Hematopoietic multipotent progenitor cell treated with erythropoietin and hydrocortisone succinate and interleukin-3 and kit ligand, for 6 days (in vitro differentiated cells): ENCODE data around the gene CCDC187.
"Not testable (repeated sequence)": the region's sequence is repeated elsewhere in the genome, so short reads cannot be mapped to it uniquely, and the experiment has no call there.

Source experiments
- DNase-seq: peaks from one replicate; pipeline ENCODE4 v3.0.0-alpha.2; 2015

Gene CCDC187

DNA sequence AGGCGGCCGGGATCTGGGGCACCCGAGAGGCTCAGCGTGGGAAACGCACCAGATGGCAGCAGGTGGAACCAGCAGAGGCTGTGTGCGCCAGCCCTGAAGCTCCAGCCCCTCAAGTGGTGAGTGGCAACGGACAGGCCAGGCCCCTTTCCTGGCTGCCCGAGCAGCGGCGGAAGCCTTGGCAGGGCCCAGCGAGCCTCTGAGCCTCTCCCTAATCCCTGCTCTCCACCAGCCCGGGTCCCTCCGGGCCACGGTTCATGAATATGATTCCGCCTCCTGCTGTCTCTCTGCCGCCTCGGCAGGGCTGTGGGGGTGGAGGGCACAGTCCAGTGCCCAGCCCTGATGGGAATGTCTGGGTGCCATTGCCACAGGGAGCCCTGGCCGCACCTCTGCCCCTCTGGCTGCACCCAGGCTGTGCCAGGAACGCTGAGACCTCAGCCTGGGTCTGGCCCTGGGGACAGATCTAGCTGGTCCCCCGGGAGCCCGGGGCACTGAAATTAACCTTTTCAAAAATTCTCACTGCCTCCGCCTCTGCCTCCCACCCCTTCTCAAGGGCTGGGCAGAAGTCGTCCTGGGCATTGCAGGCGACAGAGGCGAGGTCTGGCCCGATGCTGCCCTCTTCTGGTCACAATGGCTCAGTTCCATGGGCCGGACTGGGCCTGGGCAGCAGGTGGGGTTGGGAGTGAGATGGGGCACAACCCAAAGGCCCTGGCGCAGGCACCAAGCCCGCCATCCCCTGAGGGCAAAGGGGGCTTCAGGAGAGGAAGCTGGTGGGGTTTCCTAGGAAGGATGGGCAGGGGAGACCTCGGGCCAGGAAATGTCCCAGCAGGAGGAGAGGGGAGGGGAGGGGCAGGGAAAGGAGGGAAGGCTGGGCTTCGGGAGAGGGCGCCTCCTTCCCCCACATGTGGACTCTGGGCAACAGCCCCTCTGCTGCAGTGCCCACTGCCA, 20.3 kb downstream of the CCDC187 start:
- DNase-seq: peak; percentile 88

DNA sequence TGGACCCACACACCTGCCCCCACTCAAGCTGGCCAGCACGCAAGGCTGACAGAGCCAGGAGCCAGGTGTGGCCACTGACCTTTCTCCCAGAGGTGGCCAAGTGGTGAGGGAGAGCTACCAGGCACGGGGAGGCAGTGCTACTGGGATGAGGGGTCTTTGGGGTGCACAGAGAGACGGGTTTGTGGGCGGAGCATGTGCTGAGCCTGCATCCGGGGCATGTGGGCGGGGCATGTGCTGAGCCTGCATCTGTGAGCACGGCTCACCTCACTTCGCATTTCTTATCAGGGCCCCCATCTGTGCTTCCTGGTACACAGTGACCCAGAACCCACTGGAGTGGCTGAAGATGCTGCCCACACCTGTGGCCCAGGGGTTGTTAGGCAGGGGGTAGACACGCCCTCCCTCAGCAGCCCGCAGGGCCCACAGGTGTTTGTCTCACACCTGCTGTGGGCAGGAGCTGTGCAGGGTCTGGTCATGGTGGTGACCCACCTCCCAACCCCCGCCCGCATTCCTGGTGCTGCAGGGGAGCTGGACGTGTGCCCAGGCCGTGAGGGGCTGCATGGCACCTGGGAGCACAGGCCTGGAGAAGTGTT, 21.5 kb downstream of the CCDC187 start:
- DNase-seq: peak; percentile 17

DNA sequence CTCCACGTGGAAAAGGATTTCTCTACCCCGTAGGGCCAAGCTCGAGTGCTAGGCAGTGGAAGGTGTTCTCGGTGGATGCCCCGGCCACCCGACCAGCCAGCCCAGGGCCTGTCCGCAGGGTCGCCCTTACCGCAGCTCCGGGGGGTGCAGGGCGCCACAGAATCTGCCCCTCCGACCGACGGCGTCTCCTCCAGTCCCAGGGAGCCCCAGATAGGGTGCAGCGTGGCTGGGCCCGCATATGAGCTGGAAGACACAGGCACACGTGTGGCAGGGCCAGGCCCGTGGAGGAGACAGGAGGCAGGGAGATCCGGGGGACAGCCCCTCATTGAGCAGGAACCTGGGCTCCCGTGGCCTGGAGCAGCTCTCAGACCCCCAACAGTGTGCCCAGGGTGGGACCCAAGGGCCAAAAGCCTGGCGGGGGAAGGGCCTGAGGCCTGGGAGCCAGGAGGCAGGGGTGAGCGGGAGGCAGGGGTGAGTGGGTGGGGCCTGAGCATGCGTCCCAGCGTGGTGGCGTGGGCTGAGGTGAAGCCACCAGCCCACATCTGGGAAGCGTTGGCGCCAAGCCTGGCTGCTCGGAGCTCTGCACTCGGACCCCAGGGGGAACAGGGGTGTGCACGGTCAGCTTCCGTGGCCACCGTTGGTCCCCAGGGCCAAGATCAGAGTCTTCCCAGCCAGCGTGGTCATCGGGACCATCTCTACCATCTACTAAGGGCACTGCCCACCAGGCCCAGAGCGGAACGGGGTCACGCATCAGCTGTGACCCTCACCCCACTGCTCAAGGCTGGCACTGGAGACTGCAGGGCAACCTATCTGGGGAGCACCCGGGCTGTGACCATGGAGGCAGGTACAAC, 22.2 kb downstream of the CCDC187 start:
- DNase-seq: no peak

DNA sequence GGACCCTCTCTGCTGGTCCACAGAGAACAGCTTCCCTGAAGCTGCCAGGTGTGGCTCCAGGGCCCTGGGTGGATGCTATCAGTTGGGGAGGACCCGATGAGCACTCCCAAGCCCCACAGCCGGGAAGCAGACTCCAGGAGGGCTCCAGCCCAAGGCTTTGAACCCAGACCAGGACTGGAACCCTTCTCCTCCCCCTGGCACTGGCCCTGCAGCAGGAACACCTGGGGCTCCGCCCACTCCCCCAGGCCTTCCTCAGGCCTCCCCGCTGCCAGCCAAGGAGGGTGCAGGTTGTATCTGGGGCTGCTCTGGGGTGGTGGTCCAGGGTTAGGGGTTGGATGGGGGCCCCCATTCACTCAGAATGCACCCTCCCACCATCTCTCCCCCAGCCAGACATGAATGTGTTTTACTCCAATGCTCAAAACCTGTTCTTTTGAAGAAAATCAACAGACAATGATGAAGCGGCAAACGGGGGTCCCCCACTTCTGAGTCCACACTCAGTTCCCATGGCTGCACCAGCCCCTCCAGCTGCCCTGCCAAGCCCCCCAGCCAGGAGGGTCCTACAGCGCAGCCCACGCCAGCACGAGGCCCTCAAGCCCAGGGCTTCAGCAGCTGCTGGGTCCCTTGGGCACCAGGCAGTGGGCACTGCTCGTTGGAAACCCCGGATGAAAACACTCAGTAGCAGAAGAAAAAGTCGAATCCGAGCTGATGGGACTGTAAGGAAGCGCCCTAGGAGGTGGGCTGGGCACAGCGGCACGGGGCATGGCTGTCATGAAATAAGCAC, 23.2 kb downstream of the CCDC187 start:
- no peak for DNase-seq

DNA sequence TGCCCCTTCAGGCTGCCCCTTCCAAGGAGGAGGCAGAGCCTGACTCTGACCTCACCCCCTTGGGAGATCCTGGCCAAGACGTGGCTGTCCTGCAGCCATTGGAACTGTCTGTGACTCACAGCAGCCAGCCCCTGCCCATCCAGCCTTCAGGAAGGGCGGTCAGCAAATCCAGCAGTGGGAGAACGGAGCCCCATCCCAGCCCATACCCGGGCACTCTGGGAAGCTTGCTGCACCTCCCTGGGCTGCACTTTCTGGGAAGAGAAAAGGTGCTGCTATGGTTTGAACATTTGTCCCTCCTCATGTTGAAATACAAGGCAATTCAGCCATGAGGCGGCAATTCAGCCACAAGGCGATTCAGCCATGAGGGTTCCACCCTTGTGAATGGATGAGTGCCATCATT, 24.4 kb downstream of the CCDC187 start:
- DNase-seq: no peak

DNA sequence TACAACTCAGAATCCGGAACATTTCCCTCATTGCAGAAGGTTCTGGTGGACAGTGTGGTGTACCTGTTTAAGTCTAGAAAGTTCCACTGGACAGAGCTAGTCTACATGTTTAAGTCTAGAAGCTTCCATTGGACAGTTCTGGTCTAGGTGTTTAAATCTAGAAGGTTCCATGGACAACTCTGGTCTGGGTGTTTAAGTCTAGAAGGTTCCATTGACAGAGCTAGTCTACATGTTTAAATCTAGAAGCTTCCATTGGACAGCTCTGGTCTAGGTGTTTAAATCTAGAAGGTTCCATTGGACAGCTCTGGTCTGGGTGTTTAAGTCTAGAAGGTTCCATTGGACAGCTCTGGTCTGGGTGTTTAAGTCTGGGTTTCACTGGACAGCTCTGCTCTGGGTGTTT, 25.0 kb downstream of the CCDC187 start:
- no peak for DNase-seq

DNA sequence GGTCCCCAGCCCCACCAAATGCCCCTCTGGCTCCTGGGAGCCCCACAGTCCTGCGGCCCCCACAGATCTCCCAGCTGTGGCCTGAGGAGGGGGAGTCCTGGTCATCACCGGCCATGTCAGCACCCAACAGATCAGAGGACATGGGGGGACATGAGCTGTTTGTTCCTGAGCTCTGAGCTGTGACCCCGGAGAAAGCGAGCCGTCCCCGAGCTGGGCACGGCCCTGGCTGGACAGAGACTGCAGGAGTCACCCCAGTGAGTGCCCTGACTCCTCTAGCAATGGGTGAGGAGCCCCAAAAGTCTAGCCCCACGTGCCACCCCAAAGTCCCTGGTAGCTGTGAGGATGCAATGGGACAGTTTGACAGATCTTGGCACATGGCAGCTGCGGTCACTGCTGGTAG, 25.7 kb downstream of the CCDC187 start:
- no peak for DNase-seq

DNA sequence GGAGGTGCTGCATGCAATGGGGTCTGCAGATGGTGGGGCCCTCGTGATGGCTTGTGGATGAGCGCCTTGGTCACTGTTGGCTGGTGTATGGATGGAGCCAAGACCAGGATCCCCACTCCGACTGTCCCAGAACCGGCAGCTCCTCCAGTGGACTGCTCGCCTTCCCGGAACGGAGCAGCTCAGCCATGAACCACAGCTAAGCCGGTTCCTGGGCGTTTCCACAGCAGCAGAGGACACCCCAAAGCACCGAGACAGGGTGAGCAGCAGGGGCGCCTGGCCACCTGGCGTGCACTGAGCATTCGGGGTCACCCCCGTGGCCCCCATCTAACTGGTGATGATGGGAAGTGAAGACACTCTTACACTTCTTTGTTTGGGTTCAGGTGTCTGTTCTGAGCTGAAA, 26.1 kb downstream of the CCDC187 start:
- DNase-seq: no peak

DNA sequence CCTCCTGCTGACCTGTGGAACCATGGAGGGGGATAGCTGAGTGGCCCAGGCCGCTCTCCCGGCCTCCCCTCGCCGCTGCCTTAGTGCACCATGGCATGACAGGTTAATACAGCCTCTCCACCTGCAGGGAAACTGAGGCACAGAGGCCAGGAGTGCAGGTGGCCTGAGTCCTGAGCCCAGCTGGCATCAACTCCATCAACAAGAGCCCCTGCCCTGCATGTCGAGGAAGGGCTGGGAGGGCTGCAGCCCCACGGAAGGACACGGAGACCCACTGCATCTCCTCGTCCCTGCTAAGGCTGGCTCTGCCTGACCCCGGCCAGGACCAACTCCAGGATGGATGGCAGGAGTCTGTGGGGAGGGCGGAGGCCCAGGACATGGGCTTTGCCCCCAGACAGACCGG, 27.2 kb downstream of the CCDC187 start:
- no peak for DNase-seq

DNA sequence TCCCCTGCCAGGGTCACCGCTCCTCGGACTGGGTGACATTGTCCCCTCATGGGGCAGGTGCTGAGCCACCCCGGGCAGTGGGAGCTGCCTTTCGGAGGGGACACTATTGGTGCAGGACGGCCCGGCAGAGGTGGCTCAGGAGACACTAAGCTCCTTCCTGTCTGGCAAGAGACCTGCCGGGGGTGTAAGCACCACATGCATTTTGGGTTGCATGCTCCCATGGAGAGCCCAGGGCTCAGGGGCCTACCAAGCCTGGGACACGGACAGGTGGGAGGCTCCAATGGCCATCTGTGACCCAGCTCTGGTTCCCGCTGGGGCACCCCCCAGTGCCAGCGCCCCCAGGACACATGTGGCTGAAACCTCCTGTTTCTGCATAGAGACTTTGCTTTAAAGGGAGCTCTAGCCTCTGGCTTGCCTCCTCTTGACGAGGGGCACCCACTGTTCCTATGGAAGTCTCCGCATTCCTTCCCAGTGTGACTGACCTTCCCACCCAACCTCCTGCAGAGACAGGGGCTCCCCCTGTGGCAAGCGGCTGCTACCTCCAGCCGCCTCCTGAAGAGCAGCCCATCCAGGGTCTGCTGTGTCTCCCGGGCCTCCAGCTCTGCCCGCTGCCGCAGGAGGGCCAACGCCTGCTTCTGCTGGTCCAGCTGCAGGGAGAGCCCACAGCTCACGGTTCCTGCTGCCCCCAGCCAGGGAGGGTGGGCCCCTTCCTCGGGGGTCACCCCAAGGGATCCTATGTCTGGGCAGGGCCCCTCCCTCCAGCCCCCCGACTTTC, 28.1 kb downstream of the CCDC187 start:
- DNase-seq: no peak

DNA sequence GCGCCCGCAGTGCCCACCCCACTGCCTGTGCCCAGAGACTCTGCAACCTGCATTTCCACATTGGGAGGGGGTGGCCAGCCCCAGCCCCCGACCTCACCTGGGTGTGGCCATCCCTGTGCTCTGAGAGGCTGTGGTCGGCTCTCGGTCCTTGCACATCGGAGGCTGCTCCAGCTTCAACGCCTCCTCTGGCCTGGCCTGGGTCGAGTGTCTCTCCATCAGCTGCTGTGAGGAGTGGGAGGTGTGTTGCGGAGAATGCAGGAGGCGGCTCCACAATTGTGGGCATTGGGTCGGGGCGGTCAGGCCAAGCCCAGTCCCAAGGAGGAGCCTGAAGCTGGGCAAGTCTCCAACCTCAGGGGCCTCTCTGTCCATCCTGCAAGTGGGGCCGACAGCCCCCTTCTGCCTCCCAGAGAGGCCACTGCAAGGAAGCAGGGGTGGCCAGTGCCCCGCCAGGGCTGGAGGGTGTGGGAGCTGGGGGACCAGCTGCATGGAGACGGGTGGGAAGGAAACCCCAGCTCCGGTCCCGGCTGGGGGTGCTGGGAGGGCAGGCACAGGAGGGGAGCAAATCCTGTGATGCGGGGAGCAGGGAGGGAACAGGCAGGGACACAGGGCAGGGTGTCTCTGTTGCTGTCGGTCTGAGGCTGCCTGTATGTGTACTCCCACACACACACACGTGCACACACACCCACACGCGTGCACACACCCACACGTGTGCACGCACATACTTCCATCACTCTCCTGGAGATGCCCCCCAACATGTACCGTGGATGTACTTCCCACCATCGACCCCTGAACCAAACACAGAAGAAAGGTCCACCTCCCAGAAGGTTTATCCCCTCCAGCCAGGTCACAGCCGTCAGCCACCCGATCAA, 28.9 kb downstream of the CCDC187 start:
- no peak for DNase-seq

DNA sequence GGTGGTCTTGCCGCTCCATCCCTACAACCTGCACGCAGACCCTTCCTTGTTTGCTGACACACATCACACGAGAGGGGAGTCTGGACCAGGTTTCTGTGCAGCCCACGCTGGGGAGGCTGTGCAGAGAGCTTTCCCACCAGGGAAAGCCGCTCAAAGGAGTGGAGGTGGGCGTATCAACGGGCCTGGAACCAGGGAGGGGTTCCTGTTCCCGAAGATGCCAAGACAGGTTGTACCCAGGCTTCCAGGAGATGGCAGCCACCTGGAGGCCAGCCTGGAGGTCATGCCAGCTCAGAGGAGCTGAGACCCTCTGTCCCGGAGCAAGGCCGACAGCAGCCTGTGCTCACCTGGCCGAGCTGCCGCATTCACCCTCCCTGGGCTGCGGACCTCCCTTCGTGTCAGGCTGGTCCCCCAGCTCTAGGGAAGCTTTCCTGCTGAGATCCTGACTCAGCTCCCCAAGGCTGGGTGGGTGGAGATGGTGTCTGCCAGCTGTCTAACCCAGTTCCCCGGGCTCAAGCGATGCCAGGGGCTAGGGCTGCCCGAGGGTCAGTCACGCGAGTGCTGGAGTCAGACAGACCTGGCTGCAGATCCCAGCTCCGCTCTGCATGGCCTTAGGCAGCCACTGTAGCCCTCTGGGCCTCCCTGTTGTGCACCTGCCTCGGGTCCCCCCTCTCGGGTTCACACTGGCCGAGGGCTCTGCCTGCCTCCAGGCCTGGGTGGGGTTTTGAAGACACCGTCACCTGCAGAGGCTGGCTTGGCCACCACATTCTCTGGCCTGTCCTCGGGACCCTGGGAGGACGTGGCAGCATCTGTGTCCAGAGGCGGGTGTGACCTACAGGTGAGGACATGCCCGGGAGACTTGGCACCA, 29.7 kb downstream of the CCDC187 start:
- no peak for DNase-seq

DNA sequence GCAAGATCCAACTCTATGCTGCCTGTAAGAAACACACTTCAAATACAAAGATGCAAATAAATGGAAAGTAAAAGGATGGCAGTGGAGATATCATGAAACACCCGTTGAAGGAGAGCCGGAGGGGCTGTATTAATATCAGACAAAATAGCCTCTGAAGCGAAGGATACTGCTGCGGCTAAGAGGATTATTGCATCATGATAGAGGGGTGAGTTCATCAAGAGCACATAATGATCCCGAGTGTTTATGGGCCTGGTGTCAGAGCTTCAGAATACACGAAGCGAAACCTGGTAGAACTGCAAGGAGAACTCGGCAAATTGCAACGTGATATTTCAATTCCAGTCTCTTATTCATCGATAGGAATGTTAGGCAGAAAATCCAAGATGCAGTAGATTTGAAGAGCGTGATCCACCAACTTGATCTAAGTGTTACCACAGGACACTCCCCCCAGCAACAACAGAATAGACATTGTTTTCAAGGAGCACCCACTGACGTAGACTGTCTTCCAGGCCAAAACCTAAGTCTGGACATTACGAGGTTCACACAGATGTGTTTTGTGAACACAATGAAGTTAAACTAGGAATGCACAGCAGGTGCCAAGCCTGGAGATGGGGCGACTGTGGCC, 30.5 kb downstream of the CCDC187 start:
- no peak for DNase-seq

DNA sequence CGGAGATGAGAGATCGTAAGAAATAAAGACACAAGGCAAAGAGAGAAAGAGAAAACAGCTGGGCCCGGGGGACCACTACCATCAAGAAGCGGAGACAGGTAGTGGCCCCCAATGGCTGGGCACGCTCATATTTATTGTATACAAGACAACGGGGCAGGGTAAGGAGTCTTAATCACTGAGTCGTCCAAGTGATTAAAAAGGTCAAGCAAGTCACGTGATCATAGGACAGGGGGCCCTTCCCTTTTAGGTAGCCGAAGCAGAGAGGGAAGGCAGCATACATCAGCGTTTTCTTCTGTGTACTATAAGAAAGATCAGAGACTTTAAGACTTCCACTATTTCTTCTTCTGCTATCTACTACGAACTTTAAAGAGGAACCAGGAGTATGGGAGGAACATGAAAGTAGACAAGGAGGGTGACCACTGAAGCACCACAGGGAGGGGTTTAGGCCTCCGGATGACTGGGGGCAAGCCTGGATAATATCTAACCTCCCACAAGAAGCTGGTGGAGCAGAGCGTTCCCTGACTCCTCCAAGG, 33.7 kb downstream of the CCDC187 start:
- no peak for DNase-seq

DNA sequence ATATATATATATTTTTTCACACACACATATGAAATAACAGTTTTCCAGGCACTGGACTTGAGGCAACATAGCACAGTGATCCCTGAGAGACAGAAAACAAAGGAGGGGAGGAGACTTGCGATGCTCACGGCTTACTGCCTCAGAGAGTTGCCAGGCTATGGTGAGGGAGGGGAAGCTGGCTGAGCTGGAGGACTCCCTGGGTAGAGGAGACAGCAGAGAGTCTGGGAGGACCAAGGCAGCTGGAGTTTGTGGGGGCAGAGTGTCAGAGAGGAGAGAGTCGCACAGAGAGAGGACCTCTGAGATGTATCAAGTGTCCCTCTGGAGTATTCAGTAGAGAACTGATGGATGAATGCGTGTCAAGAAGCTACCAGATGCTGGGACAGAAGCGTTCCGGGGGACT, 35.2 kb downstream of the CCDC187 start:
- no peak for DNase-seq

DNA sequence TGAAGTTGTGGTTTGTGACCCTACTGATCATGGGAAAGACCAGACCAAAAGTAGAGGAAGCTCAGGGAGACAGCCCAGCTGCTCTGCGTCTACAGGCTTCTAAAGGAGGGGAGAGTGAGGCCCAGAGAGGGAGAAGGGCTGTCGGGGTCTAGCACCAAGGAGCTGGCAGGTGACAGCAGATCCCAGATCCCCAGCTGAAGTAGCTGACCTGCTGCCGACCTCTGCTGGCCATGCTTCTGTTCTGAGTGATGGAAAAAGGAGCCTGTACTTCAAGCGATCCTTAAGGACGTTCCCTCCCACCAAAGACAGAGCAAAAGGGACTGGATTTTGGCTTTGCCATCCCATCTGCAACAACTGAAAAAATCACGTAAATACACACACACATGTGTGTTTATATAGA, 35.6 kb downstream of the CCDC187 start:
- peak; percentile 29 for DNase-seq

DNA sequence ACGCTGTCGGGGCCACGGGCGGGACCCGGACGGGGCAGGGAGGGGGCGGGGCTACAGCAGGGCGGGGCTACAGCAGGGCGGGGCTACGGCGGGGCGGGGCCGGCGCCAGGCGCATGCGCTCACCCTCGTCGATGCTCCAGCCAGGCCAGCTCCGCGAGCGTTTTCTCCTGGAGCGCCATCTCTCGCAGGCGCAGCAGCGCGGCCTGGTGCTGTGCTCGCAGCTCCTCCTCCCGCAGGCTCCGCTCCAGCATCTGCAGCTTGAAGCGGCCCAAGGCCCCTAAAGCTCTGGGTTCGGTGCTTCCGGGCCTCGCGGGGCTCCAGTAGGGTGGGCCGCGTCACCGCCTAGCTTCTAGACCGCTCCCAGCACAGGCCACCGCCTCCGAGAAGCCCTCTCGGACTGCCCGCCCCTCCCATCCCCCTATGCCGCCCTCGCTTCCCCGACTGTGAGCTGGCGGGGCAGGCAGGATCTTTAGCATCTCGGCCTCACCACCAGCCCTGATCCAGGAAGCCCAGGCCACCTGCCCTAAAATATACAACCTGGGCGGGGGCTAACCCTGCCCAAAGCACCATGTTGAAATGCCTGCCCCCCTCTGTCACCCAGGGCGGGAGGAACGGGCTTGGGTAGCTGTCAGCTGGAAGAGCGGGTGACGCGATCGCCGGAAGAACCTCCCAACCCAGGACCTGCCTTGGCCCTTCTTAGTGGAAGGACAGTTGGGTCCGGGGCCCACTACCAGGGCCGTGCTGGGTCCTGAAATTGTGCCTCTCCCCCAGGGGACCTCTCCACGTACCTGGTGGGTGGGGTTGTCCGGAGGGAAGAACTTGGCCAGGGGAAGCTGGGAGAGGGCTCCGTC, 36.4 kb downstream of the CCDC187 start:
- peak; percentile 89 for DNase-seq

DNA sequence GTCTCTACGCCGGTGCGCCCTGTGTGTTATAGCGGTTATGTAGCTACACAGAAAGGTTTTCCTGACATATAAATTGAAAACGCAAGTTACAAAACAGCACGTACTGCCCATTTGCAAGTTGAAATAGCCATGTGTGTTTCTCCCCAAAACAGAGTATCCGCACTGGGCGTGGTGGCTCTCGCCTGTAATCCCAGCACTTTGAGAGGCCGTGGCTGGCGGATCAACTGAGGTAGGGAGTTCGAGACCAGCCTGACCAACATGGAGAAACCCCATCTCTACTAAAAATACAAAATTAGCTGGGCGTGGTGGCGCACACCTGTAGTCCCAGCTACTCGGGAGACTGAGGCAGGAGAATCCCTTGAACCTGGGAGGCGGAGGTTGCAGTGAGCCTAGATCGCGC, 37.3 kb downstream of the CCDC187 start:
- DNase-seq: not testable (repeated sequence)
